DOHH2 (cell line): Measurements from ENCODE around the gene ZSWIM8.

Experiments used
- CTCF ChIP-seq: fragments of 200-600 bp; sonication (generic); IDR thresholded peaks from one replicate; pipeline ENCODE4 v1.5.1; 2014; ENCODE audit warnings: antibody characterized with exemption, mild to moderate bottlenecking, low read depth, low read length; ENCODE audit not compliant: poor library complexity, severe bottlenecking
- EZH2phosphoT487 ChIP-seq: fragments of 200-600 bp; sonication (generic); IDR thresholded peaks from 2 replicates; pipeline ENCODE4 v1.6.1; 2017; ENCODE audit warnings: borderline replicate concordance, mild to moderate bottlenecking, antibody characterized with exemption, low read length, moderate library complexity, mixed read lengths

GRCh38 chr10:73813333-73813732 lies 27.9 kb downstream of the ZSWIM8 start:
- TF ChIP-seq CTCF (no peak), EZH2phosphoT487 (no peak)
